NCI-H82 (cell line): Measurements from ENCODE around the gene NPIPB13.
"Not testable (repeated sequence)": the region's sequence is repeated elsewhere in the genome, so short reads cannot be mapped to it uniquely, and the experiment has no call there.

Experiments used
- DNase-seq: peaks from one replicate; lab custom pipeline; 2025; lab: John Stamatoyannopoulos, UW

Gene NPIPB13

GRCh38 chr16:30248379-30248778 is at the start of gene NPIPB13:
Gene NPIPB13 (minus strand): TSS chr16:30248479. CDS start chr16:30245573, 2,906 bp downstream.
- not testable (repeated sequence) for DNase-seq

- not testable (repeated sequence) for DNase-seq
These were observed 34.1 kb upstream of the NPIPB13 start for GRCh38 chr16:30282357-30282756.

GRCh38 chr16:30278523-30278922 is 30.2 kb upstream of the NPIPB13 start:
- DNase-seq, result not testable (repeated sequence)

GRCh38 chr16:30217082-30217481 is 31.2 kb downstream of the NPIPB13 start:
- not testable (repeated sequence) for DNase-seq

GRCh38 chr16:30211414-30211813 is 36.9 kb downstream of the NPIPB13 start:
- not testable (repeated sequence) for DNase-seq

GRCh38 chr16:30209032-30209431 is 39.2 kb downstream of the NPIPB13 start:
- DNase-seq, result not testable (repeated sequence)

- DNase-seq, result not testable (repeated sequence)
These were observed 41.1 kb downstream of the NPIPB13 start for GRCh38 chr16:30207063-30207704.

- not testable (repeated sequence) for DNase-seq
These were observed 42.0 kb downstream of the NPIPB13 start for GRCh38 chr16:30206252-30206651.

- not testable (repeated sequence) for DNase-seq
These were observed 42.6 kb downstream of the NPIPB13 start for GRCh38 chr16:30205541-30206236.

GRCh38 chr16:30199608-30200343 is 48.5 kb downstream of the NPIPB13 start:
- DNase-seq, result not testable (repeated sequence)

- not testable (repeated sequence) for DNase-seq
These were observed 49.2 kb downstream of the NPIPB13 start, which contains the start of gene SULT1A3 for GRCh38 chr16:30199049-30199448. Gene SULT1A3 (plus strand): TSS chr16:30199255. CDS start chr16:30200729, 1,474 bp downstream.
